ENCODE data around the gene IFI27. TPM values are rescaled to one million over a fixed set of nuclear protein-coding genes. Genes with fewer than 3 reads are reported as not detected.

Gene IFI27
- total and polyA plus RNA-seq, 3 donors from 2014 or later: 312 to 531 (median 388) TPM

DNA sequence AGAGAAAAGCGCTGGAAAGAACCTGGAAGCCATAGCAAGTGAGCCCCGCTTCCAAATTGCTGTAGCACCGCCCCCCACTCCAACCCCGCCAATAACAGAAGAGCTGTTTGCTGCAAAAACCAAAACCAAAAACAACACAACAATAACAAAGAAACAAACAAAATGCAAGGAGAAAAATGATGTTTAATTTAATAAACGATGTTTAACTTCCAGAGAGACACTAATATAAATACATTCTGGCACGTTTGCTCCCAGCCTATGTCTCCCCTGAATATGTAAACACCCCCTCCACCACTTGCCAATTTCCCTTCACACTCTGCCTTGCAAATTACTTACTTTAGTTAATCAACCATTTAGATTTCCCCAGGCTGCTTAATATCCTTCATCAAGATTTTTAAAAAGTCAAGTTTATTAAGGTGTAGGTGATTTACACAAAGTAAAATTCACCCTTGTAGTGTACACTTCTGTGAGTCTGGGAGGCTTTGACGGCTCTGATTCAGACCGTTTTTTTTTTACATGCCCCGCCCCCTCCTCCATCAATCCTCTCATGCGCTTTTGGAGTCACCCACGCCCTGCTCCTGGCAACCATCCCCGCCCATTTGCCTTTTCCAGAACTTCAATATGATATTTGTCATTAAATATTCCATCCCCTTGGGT is 19.4 kb downstream of the IFI27 start:
- intact Hi-C loops (cut with DNase I; ENCODE audit: low total_unique reads): no loop called here
- H3K27me3 ChIP-seq: no peaks in the 10 kb centered on the region
- H3K9me3 ChIP-seq: no peaks in the 10 kb centered on the region
- H3K4me3 ChIP-seq: peak overlapping the region; percentile 53 to 63
- DNase-seq: peak; percentile 65
- H3K4me1 ChIP-seq: no peaks in the 10 kb centered on the region
- 0 to 1% methylated on average over 12 of the region's 12 CpGs for WGBS, 2 donors
- no peaks in the 10 kb centered on the region for H3K36me3 ChIP-seq (ENCODE audit: low read depth, missing control alignments)
- TF ChIP-seq, protein P1, sequence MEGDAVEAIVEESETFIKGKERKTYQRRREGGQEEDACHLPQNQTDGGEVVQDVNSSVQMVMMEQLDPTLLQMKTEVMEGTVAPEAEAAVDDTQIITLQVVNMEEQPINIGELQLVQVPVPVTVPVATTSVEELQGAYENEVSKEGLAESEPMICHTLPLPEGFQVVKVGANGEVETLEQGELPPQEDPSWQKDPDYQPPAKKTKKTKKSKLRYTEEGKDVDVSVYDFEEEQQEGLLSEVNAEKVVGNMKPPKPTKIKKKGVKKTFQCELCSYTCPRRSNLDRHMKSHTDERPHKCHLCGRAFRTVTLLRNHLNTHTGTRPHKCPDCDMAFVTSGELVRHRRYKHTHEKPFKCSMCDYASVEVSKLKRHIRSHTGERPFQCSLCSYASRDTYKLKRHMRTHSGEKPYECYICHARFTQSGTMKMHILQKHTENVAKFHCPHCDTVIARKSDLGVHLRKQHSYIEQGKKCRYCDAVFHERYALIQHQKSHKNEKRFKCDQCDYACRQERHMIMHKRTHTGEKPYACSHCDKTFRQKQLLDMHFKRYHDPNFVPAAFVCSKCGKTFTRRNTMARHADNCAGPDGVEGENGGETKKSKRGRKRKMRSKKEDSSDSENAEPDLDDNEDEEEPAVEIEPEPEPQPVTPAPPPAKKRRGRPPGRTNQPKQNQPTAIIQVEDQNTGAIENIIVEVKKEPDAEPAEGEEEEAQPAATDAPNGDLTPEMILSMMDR (IDR thresholded peaks at IDR 0.05): peak in 1 of 3 experiments; percentile 2
- no peak for TF ChIP-seq POLR2A (IDR thresholded peaks at IDR 0.05)
- H3K27ac ChIP-seq: peak overlapping the region; percentile 88 to 91

DNA sequence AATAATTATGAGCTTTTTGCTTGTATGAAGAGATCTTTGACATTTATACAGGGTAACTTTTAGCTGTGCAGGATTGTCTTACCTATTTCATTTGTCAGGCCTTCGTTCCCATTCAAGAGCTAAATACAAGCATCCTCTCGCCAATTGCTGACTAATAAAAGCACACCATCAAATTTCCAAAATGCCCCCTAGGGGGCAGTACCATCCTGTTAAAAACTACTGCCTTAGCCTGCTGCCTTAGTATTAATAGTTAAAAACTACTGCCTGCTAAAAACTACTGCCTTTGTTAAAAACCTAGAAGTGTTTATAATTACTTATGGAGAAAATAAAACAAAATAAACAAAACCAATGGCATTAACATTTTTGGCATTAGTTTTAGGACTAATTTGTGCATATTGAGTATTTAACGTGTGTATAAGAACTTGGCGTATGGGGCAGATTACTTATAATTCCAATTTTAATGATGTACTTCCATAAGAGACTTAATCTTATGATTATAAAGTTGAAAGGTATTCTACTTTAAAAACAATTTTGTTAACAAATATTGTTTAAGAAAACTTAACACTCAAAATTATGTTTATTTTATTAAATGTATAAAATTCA is 21.9 kb downstream of the IFI27 start:
- Histone ChIP-seq H3K27ac (no peak overlapping the region), H3K9me3 (no peaks in the 10 kb centered on the region), H3K4me3 (no peak overlapping the region), H3K4me1 (no peaks in the 10 kb centered on the region), H3K27me3 (no peaks in the 10 kb centered on the region), H3K36me3 (ENCODE audit: low read depth, missing control alignments) (no peaks in the 10 kb centered on the region)
- intact Hi-C loops (cut with DNase I; ENCODE audit: low total_unique reads): no loop called here
- DNase-seq: peak; percentile 83
- 50 to 52% methylated on average over 4 of the region's 4 CpGs for WGBS, 2 donors
- TF ChIP-seq, protein P1 (IDR thresholded peaks at IDR 0.05): peak; percentile 58 to 86 (median 80)
- no peak for TF ChIP-seq POLR2A (IDR thresholded peaks at IDR 0.05)

DNA sequence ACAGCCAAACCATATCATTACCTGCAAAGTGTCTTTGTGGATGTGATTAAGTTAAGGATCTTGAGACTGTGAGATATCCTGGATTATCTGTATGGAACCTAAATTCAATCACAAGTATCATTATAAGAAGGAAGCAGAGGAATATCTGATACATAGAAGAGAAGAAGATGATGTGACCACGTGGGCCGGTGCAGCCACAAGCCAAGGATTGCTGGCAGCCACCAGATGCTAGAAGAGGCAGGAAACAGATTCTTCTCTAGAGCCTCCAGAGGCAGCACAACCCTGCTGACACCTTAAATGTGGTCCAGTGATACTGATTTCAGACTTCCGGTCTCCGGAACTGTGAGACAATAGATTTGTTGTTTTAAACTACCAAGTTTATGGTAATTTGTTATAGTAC is 24.9 kb downstream of the IFI27 start:
- no peak overlapping the region for H3K4me3 ChIP-seq
- H3K9me3 ChIP-seq: no peaks in the 10 kb centered on the region
- intact Hi-C loops (cut with DNase I; ENCODE audit: low total_unique reads): no loop called here
- 73 to 83% methylated on average over 4 of the region's 4 CpGs for WGBS, 2 donors
- H3K27ac ChIP-seq: no peak overlapping the region
- TF ChIP-seq, protein P1 (IDR thresholded peaks at IDR 0.05): no peak
- TF ChIP-seq POLR2A (IDR thresholded peaks at IDR 0.05): no peak
- H3K4me1 ChIP-seq: no peaks in the 10 kb centered on the region
- no peak for DNase-seq
- no peaks in the 10 kb centered on the region for H3K27me3 ChIP-seq
- no peaks in the 10 kb centered on the region for H3K36me3 ChIP-seq (ENCODE audit: low read depth, missing control alignments)

GRCh38 chr14:94136575-94137331 is 26.2 kb downstream of the IFI27 start:
- Histone ChIP-seq H3K4me1 (no peaks in the 10 kb centered on the region), H3K27me3 (no peaks in the 10 kb centered on the region), H3K36me3 (ENCODE audit: low read depth, missing control alignments) (no peaks in the 10 kb centered on the region), H3K9me3 (no peaks in the 10 kb centered on the region), H3K4me3 (no peak overlapping the region), H3K27ac (no peak overlapping the region)
- whole genome bisulfite sequencing, 2 donors: 28% methylated on average over 18 of the region's 18 CpGs
- intact Hi-C loops (cut with DNase I; ENCODE audit: low total_unique reads): no loop called here
- peak; percentile 97 for DNase-seq
- TF ChIP-seq, protein P1 (IDR thresholded peaks at IDR 0.05): peak; percentile 90 to 97 (median 95)
- no peak for TF ChIP-seq POLR2A (IDR thresholded peaks at IDR 0.05)

Measured in testis (tissue), 3 donors.